Measurements from ENCODE around the gene ANO8.

DNA sequence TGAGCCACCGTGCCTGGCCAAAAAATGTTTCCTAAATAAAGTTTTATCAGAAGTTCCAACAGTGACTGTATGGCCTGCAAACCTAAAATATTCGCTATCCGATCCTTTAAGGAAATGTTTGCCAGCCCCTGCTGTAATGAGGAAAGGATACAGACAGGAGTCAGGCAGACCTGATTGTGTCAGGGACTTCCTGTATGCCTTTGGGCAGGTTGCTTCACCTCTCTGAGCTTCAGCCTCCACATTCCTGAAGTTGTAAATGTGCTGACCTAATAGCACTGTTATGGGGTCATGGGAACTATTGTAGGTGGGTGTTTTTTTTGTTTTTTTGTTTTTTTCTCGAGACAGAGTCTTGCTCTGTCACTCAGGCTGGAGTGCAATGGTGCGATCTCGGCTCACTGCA lies 37.7 kb downstream of the ANO8 start:
- TF ChIP-seq, protein P1, sequence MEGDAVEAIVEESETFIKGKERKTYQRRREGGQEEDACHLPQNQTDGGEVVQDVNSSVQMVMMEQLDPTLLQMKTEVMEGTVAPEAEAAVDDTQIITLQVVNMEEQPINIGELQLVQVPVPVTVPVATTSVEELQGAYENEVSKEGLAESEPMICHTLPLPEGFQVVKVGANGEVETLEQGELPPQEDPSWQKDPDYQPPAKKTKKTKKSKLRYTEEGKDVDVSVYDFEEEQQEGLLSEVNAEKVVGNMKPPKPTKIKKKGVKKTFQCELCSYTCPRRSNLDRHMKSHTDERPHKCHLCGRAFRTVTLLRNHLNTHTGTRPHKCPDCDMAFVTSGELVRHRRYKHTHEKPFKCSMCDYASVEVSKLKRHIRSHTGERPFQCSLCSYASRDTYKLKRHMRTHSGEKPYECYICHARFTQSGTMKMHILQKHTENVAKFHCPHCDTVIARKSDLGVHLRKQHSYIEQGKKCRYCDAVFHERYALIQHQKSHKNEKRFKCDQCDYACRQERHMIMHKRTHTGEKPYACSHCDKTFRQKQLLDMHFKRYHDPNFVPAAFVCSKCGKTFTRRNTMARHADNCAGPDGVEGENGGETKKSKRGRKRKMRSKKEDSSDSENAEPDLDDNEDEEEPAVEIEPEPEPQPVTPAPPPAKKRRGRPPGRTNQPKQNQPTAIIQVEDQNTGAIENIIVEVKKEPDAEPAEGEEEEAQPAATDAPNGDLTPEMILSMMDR (conservative IDR thresholded peaks at IDR 0.05; ENCODE audit: low read depth in 2 of 2) = no peak
- TF ChIP-seq POLR2AphosphoS5 (IDR thresholded peaks at IDR 0.05; ENCODE audit: low read depth) (no peak), EZH2 (IDR thresholded peaks at IDR 0.05; ENCODE audit: low read depth, unreplicated experiment) (no peak), CREB1 (CRISPR knock-in tag; IDR thresholded peaks at IDR 0.05; ENCODE audit: low read depth) (no peak), REST (IDR thresholded peaks at IDR 0.05; ENCODE audit: unreplicated experiment) (no peak), STAT1 (IDR thresholded peaks at IDR 0.05; ENCODE audit: unreplicated experiment) (no peak), EZH2phosphoT487 (IDR thresholded peaks at IDR 0.05; ENCODE audit: unreplicated experiment) (no peak), JUNB (IDR thresholded peaks at IDR 0.05; ENCODE audit: unreplicated experiment) (no peak)
